ENCODE data around the gene LRP6. TPM values are rescaled to one million over a fixed set of nuclear protein-coding genes. Genes with fewer than 3 reads are reported as not detected.

LRP6 gene
- total and polyA plus RNA-seq, 2 of the 8 experiments (the other 6 are each of a cell fraction or from before 2014, with no cell fraction given): 53.6 to 73.2 TPM

- no peak overlapping the region for H3K14ac ChIP-seq (ENCODE audit: insufficient read length)
- H4K91ac ChIP-seq (replicated peaks; ENCODE audit: insufficient read length, low read length): no peak overlapping the region
- no peak overlapping the region for H2BK12ac ChIP-seq (ENCODE audit: low read depth, low read length)
- H2BK5ac ChIP-seq (ENCODE audit: low read depth, low read length): no peak overlapping the region
- H3K18ac ChIP-seq (ENCODE audit: extremely low read depth, low read length): no peak overlapping the region
- FAIRE-seq (no peak), DNase-seq (ENCODE audit: low read depth in 1 of 2, low spot score in 2 of 2) (no peak)
- H4K5ac ChIP-seq (ENCODE audit: insufficient read length, low read depth, low read length): no peak overlapping the region
- peaks cover 2% of the 10 kb centered on the region; the same call in 1 of the 2 replicates for H3K23me2 ChIP-seq (ENCODE audit: low read depth, low read length)
- H3K9me3 ChIP-seq (ENCODE audit: insufficient read depth in 2 of 2, low read depth in 1 of 2, low read length in 1 of 2): no peaks in the 10 kb centered on the region
- H3K79me1 ChIP-seq (ENCODE audit: low read depth, low read length): 0 out of 2 replicates have a peak, but pooled peaks cover 5% of the 10 kb centered on the region
- H3K4me2 ChIP-seq (ENCODE audit: insufficient read depth in 1 of 2, low read depth in 2 of 2, low read length in 2 of 2): no peak overlapping the region
- H2AFZ ChIP-seq (ENCODE audit: low read length): no peak overlapping the region
- peaks cover 0 to 4% (median 0%) of the 10 kb centered on the region in 4 experiments; a peak in 1 of 8 replicates for H3K36me3 ChIP-seq (ENCODE audit: control insufficient read depth in 2 of 4, insufficient read depth in 4 of 4, low read length in 3 of 4)
- H3K9ac ChIP-seq (replicated peaks in 1 of 4; ENCODE audit: extremely low read depth in 1 of 4, low read depth in 3 of 4, low read length in 3 of 4): no peak overlapping the region
- H3K4ac ChIP-seq (replicated peaks; ENCODE audit: insufficient read length, low read depth, low read length): no peak overlapping the region
- no peak overlapping the region for H2BK20ac ChIP-seq (ENCODE audit: low read length)
- no peak overlapping the region for H2AK5ac ChIP-seq (ENCODE audit: low read depth, low read length)
- no peak overlapping the region for H3K23ac ChIP-seq (ENCODE audit: insufficient read length)
- ChIA-PET POLR2A (ENCODE audit: partially characterized antibody) (interaction anchor here (1.3 kb wide), 1 partner anchor 19 kb away, joined by 4 read pairs; the partner anchor contains the start of gene LRP6), CTCF (ENCODE audit: partially characterized antibody) (interaction anchor here (1.4 kb wide), 1 partner anchor 45 kb away, joined by 3 read pairs; no protein-coding TSS in a partner anchor)
- peaks cover 5 to 7% of the 10 kb centered on the region in 2 experiments for H4K20me1 ChIP-seq (replicated peaks in 1 of 2; ENCODE audit: control insufficient read depth in 1 of 2, insufficient read depth in 2 of 2, low read length in 2 of 2)
- H3K4me3 ChIP-seq (ENCODE audit: extremely low read depth in 1 of 4, insufficient read depth in 2 of 4, low read depth in 3 of 4, low read length in 4 of 4): no peak overlapping the region
- no peak overlapping the region for H3K56ac ChIP-seq (replicated peaks; ENCODE audit: insufficient read length, low read depth, low read length)
- H2BK15ac ChIP-seq (ENCODE audit: low read length): no peak overlapping the region
- no peaks in the 10 kb centered on the region for H3K27me3 ChIP-seq (replicated peaks in 1 of 4; ENCODE audit: control insufficient read depth in 3 of 4, extremely low read depth in 1 of 4, insufficient read depth in 3 of 4, low read length in 3 of 4)
- H3K27ac ChIP-seq (ENCODE audit: low read depth, low read length): no peak overlapping the region
- no peak overlapping the region for H2BK120ac ChIP-seq (replicated peaks; ENCODE audit: low read depth, low read length)
- H4K8ac ChIP-seq (ENCODE audit: extremely low read depth, insufficient read depth, low read length): no peak overlapping the region
- H3K79me2 ChIP-seq (ENCODE audit: control insufficient read depth in 1 of 2, insufficient read depth in 2 of 2, low read length in 2 of 2): peaks cover 21 to 96% of the 10 kb centered on the region in 2 experiments
- H3K4me1 ChIP-seq (replicated peaks in 1 of 4; ENCODE audit: control insufficient read depth in 3 of 4, insufficient read depth in 4 of 4, low read length in 3 of 4): peaks cover 0 to 3% (median 0%) of the 10 kb centered on the region in 4 experiments; a peak in 1 of 7 replicates
- TF ChIP-seq EP300 (IDR thresholded peaks at IDR 0.05; ENCODE audit: borderline replicate concordance in 1 of 2, low read depth in 2 of 2, low read length in 2 of 2): no peak
- no peak for TF ChIP-seq CBX5 (IDR thresholded peaks at IDR 0.05; ENCODE audit: low read depth, low read length)
- no peak for TF ChIP-seq GABPA (IDR thresholded peaks at IDR 0.05; ENCODE audit: borderline replicate concordance, insufficient read depth, low read length)
- no peak for TF ChIP-seq PHF8 (conservative IDR thresholded peaks at IDR 0.05; ENCODE audit: low read depth, low read length)
- no peak for TF ChIP-seq RBBP5 (IDR thresholded peaks at IDR 0.05; ENCODE audit: borderline replicate concordance, low read depth, low read length)
- no peak for TF ChIP-seq KDM1A (IDR thresholded peaks at IDR 0.05; ENCODE audit: borderline replicate concordance, low read length)
- TF ChIP-seq POU5F1 (IDR thresholded peaks at IDR 0.05; ENCODE audit: low read depth, low read length): no peak
- no peak for TF ChIP-seq RFX5 (IDR thresholded peaks at IDR 0.05; ENCODE audit: borderline replicate concordance, low read depth, low read length)
Measured at GRCh38 chr12:12247584-12247983, 19.3 kb downstream of the LRP6 start.

Measured in H1 (cell line).